Measurements from ENCODE around the gene APLF. TPM values are rescaled to one million over a fixed set of nuclear protein-coding genes. Genes with fewer than 3 reads are reported as not detected.

APLF gene, protein sequence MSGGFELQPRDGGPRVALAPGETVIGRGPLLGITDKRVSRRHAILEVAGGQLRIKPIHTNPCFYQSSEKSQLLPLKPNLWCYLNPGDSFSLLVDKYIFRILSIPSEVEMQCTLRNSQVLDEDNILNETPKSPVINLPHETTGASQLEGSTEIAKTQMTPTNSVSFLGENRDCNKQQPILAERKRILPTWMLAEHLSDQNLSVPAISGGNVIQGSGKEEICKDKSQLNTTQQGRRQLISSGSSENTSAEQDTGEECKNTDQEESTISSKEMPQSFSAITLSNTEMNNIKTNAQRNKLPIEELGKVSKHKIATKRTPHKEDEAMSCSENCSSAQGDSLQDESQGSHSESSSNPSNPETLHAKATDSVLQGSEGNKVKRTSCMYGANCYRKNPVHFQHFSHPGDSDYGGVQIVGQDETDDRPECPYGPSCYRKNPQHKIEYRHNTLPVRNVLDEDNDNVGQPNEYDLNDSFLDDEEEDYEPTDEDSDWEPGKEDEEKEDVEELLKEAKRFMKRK
- 6.3 and 7.1 TPM in 2 replicates for total RNA-seq

GRCh38 chr2:68467077-68467960, at the start of gene APLF, which contains the start of gene FBXO48:
Gene APLF (plus strand): TSS chr2:68467585. CDS start chr2:68467732, 147 bp downstream.
Gene FBXO48 (minus strand): TSS chr2:68467294. CDS start chr2:68465145, 2,149 bp downstream.

Other genes with a start within 250 kb of the APLF start
- 29.1 and 46.6 TPM in 2 replicates for gene PPP3R1, start 215.1 kb upstream of the APLF start, total RNA-seq
- gene CNRIP1, start 147.6 kb upstream of the APLF start, total RNA-seq: 16.3 and 21.1 TPM in 2 replicates
- gene PLEK, start 102.3 kb upstream of the APLF start, total RNA-seq: under 0.01 TPM in 1 of 2 replicates, not detected in the other
- gene FBXO48, start 291 bp upstream of the APLF start, total RNA-seq: 0.30 and 0.37 TPM in 2 replicates
- not detected in 2 replicates for gene PROKR1, start 176.0 kb downstream of the APLF start, total RNA-seq